Thyroid gland (tissue), 4 donors: ENCODE measurements around the gene SEMG2.

Experiments
- CTCF ChIP-seq, 6 experiments: fragments of 200-600 bp in 3 of 6; fragments of 450-650 bp in 3 of 6; sonication (generic) in 3 of 6; IDR thresholded peaks; one replicate each; pipeline ENCODE4 v1.5.1; 2016 to 2019; ENCODE audit warnings: antibody characterized with exemption in 6 of 6, mild to moderate bottlenecking in 2 of 6, inconsistent platforms in 1 of 6, moderate library complexity in 1 of 6
- POLR2A ChIP-seq, 2 donors: fragments of 450-650 bp; IDR thresholded peaks; one replicate each; pipeline ENCODE4 v1.6.1; 2017; ENCODE audit warnings: antibody characterized with exemption in 2 of 2, mild to moderate bottlenecking in 2 of 2, moderate library complexity in 1 of 2

- TF ChIP-seq CTCF (IDR thresholded peaks at IDR 0.05) (no peak), POLR2A (IDR thresholded peaks at IDR 0.05) (no peak)
These were observed 3.0 kb upstream of the SEMG2 start for GRCh38 chr20:45218124-45218523.
